VCaP (cell line): ENCODE results near the gene MTMR1.

ENCODE experiments used
- H3K27ac ChIP-seq: fragments of 450-650 bp; 2 replicates; pipeline ENCODE4 v1.5.1; 2017
- TF ChIP-seq, protein P1 (sequence below): fragments of 450-650 bp; conservative IDR thresholded peaks from 2 replicates; pipeline ENCODE4 v1.5.1; 2017; ENCODE audit warnings: mild to moderate bottlenecking, moderate library complexity

The MTMR1 gene

DNA sequence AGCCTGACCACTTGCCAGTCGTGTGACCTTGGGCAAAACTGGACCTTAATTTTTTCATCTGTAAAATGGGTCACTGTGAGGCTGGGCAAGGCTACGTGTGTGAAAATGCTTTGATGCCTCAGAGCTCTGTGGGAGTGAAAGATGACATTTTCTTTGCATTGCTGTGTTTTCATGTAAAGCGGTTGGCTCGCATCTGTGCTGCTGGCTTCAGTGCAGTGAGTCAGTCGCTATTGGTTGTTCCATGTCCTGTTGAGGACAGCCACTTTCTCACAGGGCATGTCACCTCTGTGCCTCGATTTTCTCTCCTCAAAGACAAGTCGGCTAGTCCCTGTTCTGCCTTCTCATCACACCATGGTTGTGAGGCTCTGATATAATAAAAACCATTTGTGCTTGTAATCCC, 4.4 kb downstream of the MTMR1 start:
- no peak overlapping the region for H3K27ac ChIP-seq

DNA sequence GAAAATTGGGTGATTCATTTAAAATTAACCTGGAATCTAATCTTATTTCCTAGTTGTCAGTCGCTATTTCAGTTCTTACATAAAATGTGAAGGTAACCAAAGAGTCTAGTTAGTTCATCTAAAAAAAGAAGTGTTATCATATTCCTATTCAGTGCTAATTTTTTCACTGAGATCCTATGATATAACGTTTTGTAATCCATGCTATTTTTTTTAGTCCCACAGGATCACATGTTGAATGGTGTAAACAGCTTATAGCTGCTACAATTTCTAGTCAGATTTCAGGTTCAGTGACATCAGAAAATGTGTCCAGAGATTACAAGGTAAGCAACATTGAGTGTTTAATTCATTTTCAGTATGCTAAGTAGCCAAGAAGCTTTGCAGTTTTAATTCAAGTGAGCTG, 5.8 kb downstream of the MTMR1 start:
- TF ChIP-seq, protein P1, sequence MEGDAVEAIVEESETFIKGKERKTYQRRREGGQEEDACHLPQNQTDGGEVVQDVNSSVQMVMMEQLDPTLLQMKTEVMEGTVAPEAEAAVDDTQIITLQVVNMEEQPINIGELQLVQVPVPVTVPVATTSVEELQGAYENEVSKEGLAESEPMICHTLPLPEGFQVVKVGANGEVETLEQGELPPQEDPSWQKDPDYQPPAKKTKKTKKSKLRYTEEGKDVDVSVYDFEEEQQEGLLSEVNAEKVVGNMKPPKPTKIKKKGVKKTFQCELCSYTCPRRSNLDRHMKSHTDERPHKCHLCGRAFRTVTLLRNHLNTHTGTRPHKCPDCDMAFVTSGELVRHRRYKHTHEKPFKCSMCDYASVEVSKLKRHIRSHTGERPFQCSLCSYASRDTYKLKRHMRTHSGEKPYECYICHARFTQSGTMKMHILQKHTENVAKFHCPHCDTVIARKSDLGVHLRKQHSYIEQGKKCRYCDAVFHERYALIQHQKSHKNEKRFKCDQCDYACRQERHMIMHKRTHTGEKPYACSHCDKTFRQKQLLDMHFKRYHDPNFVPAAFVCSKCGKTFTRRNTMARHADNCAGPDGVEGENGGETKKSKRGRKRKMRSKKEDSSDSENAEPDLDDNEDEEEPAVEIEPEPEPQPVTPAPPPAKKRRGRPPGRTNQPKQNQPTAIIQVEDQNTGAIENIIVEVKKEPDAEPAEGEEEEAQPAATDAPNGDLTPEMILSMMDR = no peak
- H3K27ac ChIP-seq = no peak overlapping the region; the same call in 1 of the 2 replicates

More for the DNA sequence above, 4.4 kb downstream of the MTMR1 start:
- TF ChIP-seq, protein P1 = no peak

DNA sequence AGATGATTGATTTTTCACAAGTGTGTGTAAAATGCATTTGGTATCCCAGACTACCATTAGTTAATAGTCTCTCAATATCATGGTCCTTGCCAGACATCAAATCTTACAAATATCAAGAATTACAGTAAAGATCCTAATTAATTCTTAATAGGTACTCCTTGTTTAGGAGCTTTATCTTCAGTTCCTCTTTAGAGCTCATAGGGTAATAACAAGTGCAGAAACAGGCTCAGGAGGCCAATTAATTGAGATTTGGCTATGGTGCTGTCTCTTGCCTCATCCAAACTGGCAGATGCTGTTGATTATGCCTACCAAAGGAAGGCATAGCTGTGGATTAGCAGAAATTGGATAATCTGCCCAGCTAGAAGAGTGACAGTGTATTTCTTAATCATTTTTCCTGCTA, 6.9 kb downstream of the MTMR1 start:
- peak overlapping the region; percentile 29; the same call in 1 of the 2 replicates for H3K27ac ChIP-seq
- TF ChIP-seq, protein P1 = no peak

DNA sequence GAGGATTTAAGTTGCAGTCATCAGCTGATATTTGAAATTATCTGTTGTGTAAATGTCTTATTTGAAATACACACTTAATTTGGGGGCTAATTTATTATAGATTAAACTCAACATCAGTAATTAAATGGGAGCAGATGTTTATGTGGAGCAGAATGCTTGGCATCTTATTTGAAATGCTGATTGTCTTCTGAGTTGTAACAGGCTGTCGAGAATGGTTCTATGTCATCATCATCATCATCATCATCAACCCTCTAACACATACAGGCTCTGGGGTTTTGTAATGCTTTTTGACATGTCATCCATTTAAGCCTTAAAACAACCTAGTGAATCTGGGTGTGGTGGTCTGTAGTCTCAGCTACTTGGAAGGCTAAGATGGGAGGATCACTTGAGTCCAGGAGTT, 8.2 kb downstream of the MTMR1 start:
- TF ChIP-seq, protein P1 = no peak
- no peak overlapping the region for H3K27ac ChIP-seq

DNA sequence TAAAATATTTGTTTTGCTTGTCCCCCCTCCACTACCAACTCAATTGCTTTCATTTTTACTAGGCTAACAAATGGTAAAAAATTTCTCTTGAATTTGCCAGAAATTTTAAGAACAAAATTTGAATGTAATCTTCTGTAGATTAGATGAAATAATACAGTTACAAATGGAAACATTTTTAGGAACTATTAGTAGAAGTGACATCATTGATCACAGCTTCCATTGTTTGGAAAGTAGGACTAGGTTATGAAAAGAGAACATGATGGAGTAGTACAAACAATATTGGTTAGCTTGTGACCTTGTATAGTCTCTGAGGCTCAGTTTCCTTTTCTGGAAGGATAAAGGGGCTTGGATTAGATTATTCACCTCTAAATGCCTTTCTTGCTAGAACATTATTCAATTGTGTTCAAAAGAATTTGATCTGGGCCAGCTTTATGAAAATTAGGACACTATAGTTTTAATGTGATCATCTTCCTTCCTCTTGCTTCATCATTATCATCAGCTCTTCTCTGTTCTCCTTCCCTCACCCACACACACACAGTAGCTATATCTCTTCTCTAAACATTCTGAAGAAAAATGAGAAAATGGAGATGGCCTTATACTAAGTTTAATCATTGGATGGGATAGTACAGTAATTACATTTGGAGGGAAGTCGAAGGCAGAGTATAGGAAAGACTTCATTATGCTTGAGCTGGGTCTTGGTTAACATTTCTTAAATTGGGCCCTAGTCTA, 9.9 kb downstream of the MTMR1 start:
- no peak overlapping the region for H3K27ac ChIP-seq
- TF ChIP-seq, protein P1 = no peak

DNA sequence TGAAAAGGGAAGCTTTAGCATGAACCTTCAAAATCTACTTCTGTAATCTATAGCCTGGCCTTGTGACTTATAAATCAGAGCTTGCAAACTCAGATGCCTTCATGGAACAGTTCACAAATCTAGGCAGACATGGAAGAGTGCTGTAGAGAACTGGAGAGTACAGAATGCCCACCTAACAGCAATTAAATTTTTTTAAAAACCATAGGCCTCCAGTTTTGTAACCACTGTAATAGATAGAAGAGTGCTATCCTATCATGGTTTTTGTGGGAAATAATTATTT, 10.4 kb downstream of the MTMR1 start:
- TF ChIP-seq, protein P1 = no peak

DNA sequence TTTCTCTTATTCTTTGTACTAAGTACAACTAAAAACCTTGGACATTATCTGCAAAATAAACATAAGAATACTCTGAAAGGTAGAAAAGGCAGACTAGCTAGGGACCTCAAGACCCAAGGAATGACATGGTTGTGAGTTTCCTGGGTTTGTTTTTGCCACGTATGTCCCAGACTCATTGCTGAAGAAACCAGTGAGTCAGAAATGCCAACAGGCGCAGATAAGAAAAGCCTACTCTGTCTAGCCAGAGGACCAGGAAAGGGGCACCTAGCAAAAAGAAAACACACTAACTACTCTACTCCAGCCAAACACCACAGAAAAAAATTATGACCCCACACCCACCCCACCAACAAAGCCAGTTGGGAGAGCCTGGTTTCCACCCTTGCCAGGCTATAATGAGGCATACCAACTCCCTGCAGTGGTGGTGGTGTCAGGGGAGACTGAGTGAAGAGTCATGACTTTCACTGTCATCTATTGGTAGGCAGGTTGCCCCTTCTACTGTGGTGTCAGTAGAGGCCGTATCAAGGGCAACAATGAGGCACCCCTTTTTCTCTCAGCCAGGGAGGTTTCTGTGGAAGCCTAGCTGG, 10.9 kb downstream of the MTMR1 start:
- no peak overlapping the region for H3K27ac ChIP-seq
- TF ChIP-seq, protein P1 = no peak

More for the DNA sequence above, 10.4 kb downstream of the MTMR1 start:
- H3K27ac ChIP-seq = no peak overlapping the region
